Right lobe of liver (tissue), 4 donors: ENCODE data around the gene DAG1.

Experiments used
- POLR2A ChIP-seq: fragments of 450-650 bp; IDR thresholded peaks from one replicate; pipeline ENCODE4 v1.6.1; 2017; ENCODE audit warnings: antibody characterized with exemption, mild to moderate bottlenecking
- TF ChIP-seq, protein P1 (sequence below), 4 donors: fragments of 200-600 bp in 3 of 4; fragments of 450-650 bp in 1 of 4; IDR thresholded peaks; one replicate each; pipeline versions ENCODE4 v1.5.1 to v1.8.0; 2016 to 2022; ENCODE audit warnings: antibody characterized with exemption in 4 of 4, mild to moderate bottlenecking in 2 of 4
- donor health status: DM: no; HTN: no; CAD: no.
- donor health status: DM: no; HTN: no; CAD: no.
- donor health status: DM: no; HTN: yes; CAD: no.

DNA sequence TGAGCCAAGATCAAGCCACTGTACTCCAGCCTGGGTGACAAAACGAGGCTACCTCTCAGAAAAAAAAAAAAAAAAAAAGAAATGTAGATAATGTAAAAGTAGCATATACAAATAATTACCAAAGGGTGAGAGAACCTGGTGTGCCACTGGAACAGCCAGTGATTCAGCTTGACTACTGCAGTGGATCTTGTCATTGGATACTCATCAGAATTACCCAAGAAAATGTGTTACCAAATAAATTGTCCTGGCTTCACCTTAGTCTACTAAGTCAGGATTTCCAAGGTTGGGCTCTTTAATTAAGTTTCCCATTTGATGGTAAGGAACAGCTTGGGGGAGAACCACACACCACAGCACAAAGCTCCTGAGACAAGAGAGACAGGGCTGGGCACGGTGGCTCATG is 42.5 kb upstream of the DAG1 start:
- TF ChIP-seq, protein P1, sequence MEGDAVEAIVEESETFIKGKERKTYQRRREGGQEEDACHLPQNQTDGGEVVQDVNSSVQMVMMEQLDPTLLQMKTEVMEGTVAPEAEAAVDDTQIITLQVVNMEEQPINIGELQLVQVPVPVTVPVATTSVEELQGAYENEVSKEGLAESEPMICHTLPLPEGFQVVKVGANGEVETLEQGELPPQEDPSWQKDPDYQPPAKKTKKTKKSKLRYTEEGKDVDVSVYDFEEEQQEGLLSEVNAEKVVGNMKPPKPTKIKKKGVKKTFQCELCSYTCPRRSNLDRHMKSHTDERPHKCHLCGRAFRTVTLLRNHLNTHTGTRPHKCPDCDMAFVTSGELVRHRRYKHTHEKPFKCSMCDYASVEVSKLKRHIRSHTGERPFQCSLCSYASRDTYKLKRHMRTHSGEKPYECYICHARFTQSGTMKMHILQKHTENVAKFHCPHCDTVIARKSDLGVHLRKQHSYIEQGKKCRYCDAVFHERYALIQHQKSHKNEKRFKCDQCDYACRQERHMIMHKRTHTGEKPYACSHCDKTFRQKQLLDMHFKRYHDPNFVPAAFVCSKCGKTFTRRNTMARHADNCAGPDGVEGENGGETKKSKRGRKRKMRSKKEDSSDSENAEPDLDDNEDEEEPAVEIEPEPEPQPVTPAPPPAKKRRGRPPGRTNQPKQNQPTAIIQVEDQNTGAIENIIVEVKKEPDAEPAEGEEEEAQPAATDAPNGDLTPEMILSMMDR (IDR thresholded peaks at IDR 0.05) = no peak
- TF ChIP-seq POLR2A = no peak
